ENCODE measurements around the gene RAD52.

RAD52 gene

GRCh38 chr12:971991-972390 lies 22.5 kb upstream of the RAD52 start:
- TF ChIP-seq POU2F2 (IDR thresholded peaks at IDR 0.05; ENCODE audit: low read depth, low read length) (no peak), POLR2A (IDR thresholded peaks at IDR 0.05; ENCODE audit: low read depth, low read length) (no peak), SPI1 (IDR thresholded peaks at IDR 0.05; ENCODE audit: low read depth, low read length) (no peak), POLR2AphosphoS5 (IDR thresholded peaks at IDR 0.05; ENCODE audit: low read depth, low read length) (no peak), PAX5 (IDR thresholded peaks at IDR 0.05; ENCODE audit: insufficient read depth, low read length, severe bottlenecking) (no peak), TAF1 (IDR thresholded peaks at IDR 0.05; ENCODE audit: low read depth, low read length) (no peak)
- no peak for DNase-seq (ENCODE audit: insufficient read length, low spot score)
- no peak for FAIRE-seq

GRCh38 chr12:969821-970220 lies 20.3 kb upstream of the RAD52 start:
- FAIRE-seq: no peak
- TF ChIP-seq PAX5 (IDR thresholded peaks at IDR 0.05; ENCODE audit: insufficient read depth, low read length, severe bottlenecking): no peak

GRCh38 chr12:968545-968944 lies 19.1 kb upstream of the RAD52 start:
- no peak for TF ChIP-seq POU2F2 (IDR thresholded peaks at IDR 0.05; ENCODE audit: low read depth, low read length)
- no peak for TF ChIP-seq SPI1 (IDR thresholded peaks at IDR 0.05; ENCODE audit: low read depth, low read length)
- no peak for TF ChIP-seq PAX5 (IDR thresholded peaks at IDR 0.05; ENCODE audit: insufficient read depth, low read length, severe bottlenecking)
- TF ChIP-seq POLR2A (IDR thresholded peaks at IDR 0.05; ENCODE audit: low read depth, low read length): no peak
- no peak for TF ChIP-seq POLR2AphosphoS5 (IDR thresholded peaks at IDR 0.05; ENCODE audit: low read depth, low read length)
- TF ChIP-seq TAF1 (IDR thresholded peaks at IDR 0.05; ENCODE audit: low read depth, low read length): no peak
- no peak for DNase-seq (ENCODE audit: insufficient read length, low spot score)
- no peak for FAIRE-seq

More at GRCh38 chr12:969821-970220, 20.3 kb upstream of the RAD52 start:
- no peak for DNase-seq (ENCODE audit: insufficient read length, low spot score)

- TF ChIP-seq POU2F2 (IDR thresholded peaks at IDR 0.05; ENCODE audit: low read depth, low read length) (no peak), POLR2A (IDR thresholded peaks at IDR 0.05; ENCODE audit: low read depth, low read length) (no peak), SPI1 (IDR thresholded peaks at IDR 0.05; ENCODE audit: low read depth, low read length) (no peak), PAX5 (IDR thresholded peaks at IDR 0.05; ENCODE audit: insufficient read depth, low read length, severe bottlenecking) (no peak), POLR2AphosphoS5 (IDR thresholded peaks at IDR 0.05; ENCODE audit: low read depth, low read length) (no peak), TAF1 (IDR thresholded peaks at IDR 0.05; ENCODE audit: low read depth, low read length) (no peak)
- DNase-seq (ENCODE audit: insufficient read length, low spot score) (no peak), FAIRE-seq (no peak)
Observed at GRCh38 chr12:967641-968040, 18.1 kb upstream of the RAD52 start.

- DNase-seq (ENCODE audit: insufficient read length, low spot score) (no peak), FAIRE-seq (no peak)
- TF ChIP-seq POU2F2 (IDR thresholded peaks at IDR 0.05; ENCODE audit: low read depth, low read length) (no peak), SPI1 (IDR thresholded peaks at IDR 0.05; ENCODE audit: low read depth, low read length) (no peak), POLR2A (IDR thresholded peaks at IDR 0.05; ENCODE audit: low read depth, low read length) (no peak), PAX5 (IDR thresholded peaks at IDR 0.05; ENCODE audit: insufficient read depth, low read length, severe bottlenecking) (no peak), POLR2AphosphoS5 (IDR thresholded peaks at IDR 0.05; ENCODE audit: low read depth, low read length) (no peak), TAF1 (IDR thresholded peaks at IDR 0.05; ENCODE audit: low read depth, low read length) (no peak)
Observed at GRCh38 chr12:966724-967123, 17.2 kb upstream of the RAD52 start.

GRCh38 chr12:958588-959123 lies 9.2 kb upstream of the RAD52 start:
- TF ChIP-seq POLR2A (IDR thresholded peaks at IDR 0.05; ENCODE audit: low read depth, low read length) (no peak), SPI1 (IDR thresholded peaks at IDR 0.05; ENCODE audit: low read depth, low read length) (no peak), TAF1 (IDR thresholded peaks at IDR 0.05; ENCODE audit: low read depth, low read length) (no peak), POU2F2 (IDR thresholded peaks at IDR 0.05; ENCODE audit: low read depth, low read length) (no peak), POLR2AphosphoS5 (IDR thresholded peaks at IDR 0.05; ENCODE audit: low read depth, low read length) (no peak), PAX5 (IDR thresholded peaks at IDR 0.05; ENCODE audit: insufficient read depth, low read length, severe bottlenecking) (no peak)
- FAIRE-seq: no peak
- no peak for DNase-seq (ENCODE audit: insufficient read length, low spot score)

DNA sequence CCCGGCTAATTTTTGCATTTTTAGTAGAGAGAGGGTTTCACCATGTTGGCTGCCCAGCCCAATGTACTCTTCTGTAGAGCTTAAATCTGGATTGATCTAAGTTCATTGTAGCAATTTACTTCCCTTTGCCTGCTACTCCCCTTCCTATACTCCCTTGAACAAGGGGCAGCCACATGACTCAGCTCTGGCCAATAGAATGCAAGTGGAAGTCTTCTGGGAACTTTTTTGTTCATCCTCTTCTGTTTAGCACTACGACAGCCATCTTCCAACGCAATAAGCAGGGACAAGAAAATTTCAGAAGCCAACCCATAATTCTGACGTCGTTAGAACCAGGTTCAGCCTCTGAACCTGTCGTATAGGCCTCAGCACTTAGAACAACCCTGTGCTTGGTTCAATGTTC lies 6.4 kb upstream of the RAD52 start:
- DNase-seq (ENCODE audit: insufficient read length, low spot score): no peak
- TF ChIP-seq POLR2A (IDR thresholded peaks at IDR 0.05; ENCODE audit: low read depth, low read length) (no peak), SPI1 (IDR thresholded peaks at IDR 0.05; ENCODE audit: low read depth, low read length) (no peak), PAX5 (IDR thresholded peaks at IDR 0.05; ENCODE audit: insufficient read depth, low read length, severe bottlenecking) (no peak), POLR2AphosphoS5 (IDR thresholded peaks at IDR 0.05; ENCODE audit: low read depth, low read length) (no peak), POU2F2 (IDR thresholded peaks at IDR 0.05; ENCODE audit: low read depth, low read length) (no peak), TAF1 (IDR thresholded peaks at IDR 0.05; ENCODE audit: low read depth, low read length) (no peak)
- no peak for FAIRE-seq

DNA sequence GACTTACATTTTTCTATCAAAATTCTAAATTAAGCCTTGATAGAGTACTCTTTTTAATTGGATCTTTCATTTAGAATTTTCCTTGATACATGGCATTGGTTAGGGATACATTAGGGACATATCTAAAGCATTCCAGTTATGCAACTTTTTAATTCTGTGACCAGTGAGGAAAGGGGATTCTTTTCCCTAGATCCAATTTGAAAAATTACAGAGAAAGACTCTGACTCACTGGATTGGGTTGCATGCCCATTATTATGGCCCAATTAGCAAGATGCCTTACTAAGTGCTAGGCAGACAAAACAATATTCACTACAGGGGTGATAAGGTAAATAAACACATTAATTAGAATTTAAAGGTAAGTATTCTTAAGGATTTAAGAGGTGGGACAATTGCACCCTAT lies 5.2 kb upstream of the RAD52 start:
- DNase-seq (ENCODE audit: insufficient read length, low spot score) (no peak), FAIRE-seq (no peak)
- TF ChIP-seq TAF1 (IDR thresholded peaks at IDR 0.05; ENCODE audit: low read depth, low read length): no peak
- TF ChIP-seq POLR2AphosphoS5 (IDR thresholded peaks at IDR 0.05; ENCODE audit: low read depth, low read length): no peak
- TF ChIP-seq SPI1 (IDR thresholded peaks at IDR 0.05; ENCODE audit: low read depth, low read length): no peak
- no peak for TF ChIP-seq PAX5 (IDR thresholded peaks at IDR 0.05; ENCODE audit: insufficient read depth, low read length, severe bottlenecking)
- TF ChIP-seq POU2F2 (IDR thresholded peaks at IDR 0.05; ENCODE audit: low read depth, low read length): no peak
- TF ChIP-seq POLR2A (IDR thresholded peaks at IDR 0.05; ENCODE audit: low read depth, low read length): no peak

GRCh38 chr12:953776-954175 lies 4.3 kb upstream of the RAD52 start:
- TF ChIP-seq PAX5 (IDR thresholded peaks at IDR 0.05; ENCODE audit: insufficient read depth, low read length, severe bottlenecking): no peak
- no peak for TF ChIP-seq POU2F2 (IDR thresholded peaks at IDR 0.05; ENCODE audit: low read depth, low read length)
- TF ChIP-seq POLR2A (IDR thresholded peaks at IDR 0.05; ENCODE audit: low read depth, low read length): no peak
- no peak for TF ChIP-seq TAF1 (IDR thresholded peaks at IDR 0.05; ENCODE audit: low read depth, low read length)
- no peak for TF ChIP-seq SPI1 (IDR thresholded peaks at IDR 0.05; ENCODE audit: low read depth, low read length)
- TF ChIP-seq POLR2AphosphoS5 (IDR thresholded peaks at IDR 0.05; ENCODE audit: low read depth, low read length): no peak
- FAIRE-seq (no peak), DNase-seq (ENCODE audit: insufficient read length, low spot score) (no peak)

DNA sequence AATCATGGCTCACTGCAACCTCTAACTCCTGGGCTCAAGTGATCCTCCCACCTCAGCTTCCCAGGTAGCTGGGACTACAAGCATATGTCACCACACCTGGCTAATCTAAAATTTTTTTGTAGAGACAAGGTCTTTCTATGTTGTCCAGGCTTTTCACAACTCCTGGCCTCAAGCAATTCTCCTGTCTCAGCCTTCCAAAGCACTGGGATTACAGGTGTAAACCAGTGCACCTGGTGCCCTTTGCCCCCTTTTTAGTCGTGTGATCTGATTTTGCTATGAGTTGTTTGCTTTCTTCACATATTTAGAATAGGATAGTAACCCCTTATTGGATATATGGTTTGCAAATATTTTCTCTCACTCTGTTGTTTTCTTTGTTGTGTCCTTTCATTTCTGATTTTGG lies 1.7 kb upstream of the RAD52 start:
- DNase-seq (ENCODE audit: insufficient read length, low spot score) (no peak), FAIRE-seq (no peak)
- TF ChIP-seq POLR2AphosphoS5 (IDR thresholded peaks at IDR 0.05; ENCODE audit: low read depth, low read length): no peak

Data from GM12891 (cell line).